ENCODE measurements around the gene PIEZO1.
"Not testable (repeated sequence)": the region's sequence is repeated elsewhere in the genome, so short reads cannot be mapped to it uniquely, and the experiment has no call there.

The PIEZO1 gene

DNA sequence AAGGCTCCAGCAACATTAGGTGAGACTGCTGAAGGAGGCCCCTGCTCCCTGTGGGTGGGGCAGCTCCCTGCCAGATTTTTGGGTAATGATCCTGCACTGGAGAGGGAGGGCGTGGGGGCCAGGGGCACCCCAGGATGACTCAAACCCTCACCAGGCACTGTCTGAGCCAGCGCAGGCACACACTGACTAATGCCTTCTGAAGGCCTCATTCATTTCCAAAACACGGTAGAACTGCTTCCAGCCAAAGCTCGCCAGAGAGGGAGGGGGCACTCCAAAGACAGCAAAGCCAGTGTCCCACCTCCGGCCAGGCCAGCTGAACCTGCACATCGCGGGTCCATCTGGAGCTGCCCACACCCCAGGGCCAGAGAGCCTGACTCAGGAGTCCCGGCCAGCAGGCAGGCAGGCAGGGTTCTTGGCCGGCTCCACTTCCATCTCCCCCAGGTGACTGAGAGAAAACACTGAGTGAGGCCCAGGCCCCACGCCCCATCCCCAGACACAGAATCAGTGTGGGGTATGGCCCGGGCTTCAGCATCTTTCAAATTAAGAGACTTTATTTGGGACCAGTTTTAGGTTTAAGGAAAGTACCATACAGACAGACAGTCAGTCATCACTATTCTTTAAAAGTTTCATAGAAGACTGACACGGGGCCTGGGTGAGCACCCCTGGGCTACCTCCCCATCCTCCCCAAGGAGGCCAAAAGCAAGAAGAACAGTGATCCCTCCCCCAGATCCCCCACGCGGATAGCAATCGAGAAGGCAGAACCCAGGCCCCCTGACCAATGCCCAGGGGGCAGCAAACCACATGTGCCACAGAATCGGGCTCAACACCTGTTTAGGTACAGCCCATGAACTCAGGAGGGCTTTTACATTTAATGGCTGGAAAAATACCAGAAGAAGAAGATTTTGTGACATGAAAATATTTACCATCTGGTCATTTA, 2.3 kb downstream of the PIEZO1 start:
- peak in 1 of 3 donors; percentile 64 for DNase-seq (ENCODE audit: low read depth in 3 of 3, low spot score in 1 of 3)

DNA sequence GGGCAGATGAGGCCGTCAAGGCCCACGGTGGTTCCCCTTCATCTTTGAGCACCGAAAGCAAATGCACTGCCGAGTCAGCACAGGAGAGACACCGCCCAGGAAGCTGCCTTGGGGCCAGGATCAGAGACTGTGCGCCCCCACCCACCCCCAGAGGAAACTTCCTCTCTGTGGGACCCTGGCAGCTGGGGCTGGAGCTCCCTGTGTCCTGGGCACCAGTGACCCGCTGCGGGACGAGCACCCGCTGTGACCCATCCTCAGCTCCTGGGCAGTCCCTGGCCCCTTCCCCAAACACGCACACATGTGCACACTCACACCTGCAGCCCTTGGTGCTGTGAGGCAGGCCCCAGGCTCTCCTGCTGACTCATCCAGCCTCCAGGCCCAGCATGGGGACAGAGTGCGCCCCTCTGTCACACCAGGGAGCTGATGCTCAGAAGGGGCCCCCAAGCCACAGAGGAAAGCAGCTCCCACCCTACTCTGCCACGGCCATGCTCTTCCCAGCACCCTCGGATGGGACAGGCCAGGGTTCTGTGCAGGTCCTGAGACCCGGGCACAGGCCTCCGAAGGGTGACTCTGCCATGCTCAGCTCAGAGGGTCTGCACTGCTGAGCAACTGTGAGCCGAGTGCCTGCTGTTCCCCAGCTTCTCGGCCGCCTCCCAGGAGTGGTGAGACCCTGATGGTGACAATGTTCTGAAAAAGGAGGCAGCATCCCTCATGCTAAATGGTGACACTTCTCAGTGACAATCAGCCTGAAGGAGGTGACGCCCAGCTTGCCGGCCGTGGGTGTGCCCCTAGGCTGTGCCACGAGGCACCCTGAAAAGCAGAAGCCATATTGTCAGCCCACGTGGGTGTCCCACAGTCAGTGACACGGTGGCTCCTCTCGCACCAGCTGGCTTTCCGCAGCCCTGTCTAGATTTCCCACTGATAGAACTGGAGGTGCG, 3.6 kb downstream of the PIEZO1 start:
- DNase-seq (ENCODE audit: low read depth in 3 of 3, low spot score in 1 of 3), result peak in 1 of 3 donors; percentile 59

DNA sequence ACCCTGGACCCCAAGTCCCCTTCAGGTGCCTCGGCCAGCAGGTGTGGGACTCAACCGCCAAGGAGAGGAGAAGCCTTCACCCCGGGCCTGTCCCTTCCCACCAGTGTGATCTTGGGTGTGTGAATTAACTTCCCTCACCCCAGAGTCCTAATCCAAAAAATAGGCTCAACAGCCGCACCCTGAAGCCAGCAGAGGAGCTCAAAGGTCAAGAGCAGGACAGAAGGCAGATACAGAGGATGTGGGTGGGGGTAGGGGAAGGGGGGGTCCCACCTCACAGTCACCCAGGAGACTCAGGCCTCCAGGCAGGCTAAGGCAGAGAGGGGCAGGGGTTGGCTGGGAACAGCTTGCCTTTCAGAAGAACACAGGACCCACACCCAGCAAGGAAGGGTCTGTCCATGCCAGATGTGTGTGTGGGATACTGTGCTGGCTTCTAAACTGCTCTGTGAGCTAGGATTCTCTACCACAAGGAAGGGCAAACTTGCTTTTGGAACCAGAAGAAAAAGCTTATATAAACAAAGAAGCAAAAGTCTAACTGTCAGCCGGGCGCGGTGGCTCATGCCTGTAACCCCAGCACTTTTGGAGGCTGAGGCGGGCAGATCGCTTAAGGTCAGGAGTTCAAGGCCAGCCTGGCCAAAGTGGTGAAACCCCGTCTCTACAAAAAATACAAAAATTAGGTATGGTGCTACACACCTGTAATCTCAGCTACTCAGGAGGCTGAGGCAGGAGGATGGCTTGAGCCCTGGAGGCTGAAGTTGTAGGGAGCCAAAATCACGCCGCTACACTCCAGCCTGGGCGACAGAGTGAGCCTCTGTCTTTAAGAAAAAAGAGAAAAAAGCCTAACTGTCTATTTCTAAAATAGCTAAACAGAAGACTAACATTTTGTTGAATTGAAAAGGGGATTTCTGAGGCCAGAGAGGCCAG, 4.6 kb downstream of the PIEZO1 start:
- DNase-seq (ENCODE audit: low read depth in 3 of 3, low spot score in 1 of 3), result no peak

DNA sequence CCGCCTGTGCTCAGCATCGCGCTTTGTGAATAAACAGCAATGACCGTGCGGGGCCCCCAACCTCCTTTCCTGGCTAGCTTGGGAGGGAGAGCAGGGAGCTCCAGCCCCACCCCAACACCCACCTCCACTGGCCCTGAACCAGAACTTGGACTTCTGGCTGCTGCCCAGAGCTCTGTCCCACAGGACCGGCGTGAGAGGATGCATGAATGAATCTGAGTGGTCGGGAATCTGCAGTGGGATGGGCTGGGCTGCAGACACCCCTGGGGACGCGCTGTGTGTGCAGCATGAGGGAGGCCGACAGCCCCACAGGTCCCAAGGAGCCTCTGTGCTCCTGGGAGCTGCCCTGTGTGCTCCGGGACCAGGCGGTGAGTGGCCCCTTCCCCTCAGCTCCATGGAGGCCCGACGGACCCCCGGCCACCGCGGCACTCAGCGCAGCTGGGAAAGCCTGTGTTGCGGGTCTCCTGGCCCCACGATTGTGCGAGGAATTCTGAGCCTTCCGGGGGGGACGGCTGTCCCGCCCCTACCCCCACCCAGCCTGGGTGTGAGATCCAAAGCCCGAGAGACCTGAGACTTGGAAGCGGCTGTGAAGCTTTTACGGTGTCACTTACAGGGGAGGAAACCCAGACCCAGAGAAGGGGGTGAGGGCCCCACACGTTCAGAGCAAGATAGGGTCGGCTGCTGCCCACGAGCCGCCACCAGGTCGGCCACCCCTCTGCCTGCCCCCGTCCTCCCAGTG, 5.4 kb downstream of the PIEZO1 start:
- DNase-seq (ENCODE audit: low read depth in 3 of 3, low spot score in 1 of 3), result no peak

DNA sequence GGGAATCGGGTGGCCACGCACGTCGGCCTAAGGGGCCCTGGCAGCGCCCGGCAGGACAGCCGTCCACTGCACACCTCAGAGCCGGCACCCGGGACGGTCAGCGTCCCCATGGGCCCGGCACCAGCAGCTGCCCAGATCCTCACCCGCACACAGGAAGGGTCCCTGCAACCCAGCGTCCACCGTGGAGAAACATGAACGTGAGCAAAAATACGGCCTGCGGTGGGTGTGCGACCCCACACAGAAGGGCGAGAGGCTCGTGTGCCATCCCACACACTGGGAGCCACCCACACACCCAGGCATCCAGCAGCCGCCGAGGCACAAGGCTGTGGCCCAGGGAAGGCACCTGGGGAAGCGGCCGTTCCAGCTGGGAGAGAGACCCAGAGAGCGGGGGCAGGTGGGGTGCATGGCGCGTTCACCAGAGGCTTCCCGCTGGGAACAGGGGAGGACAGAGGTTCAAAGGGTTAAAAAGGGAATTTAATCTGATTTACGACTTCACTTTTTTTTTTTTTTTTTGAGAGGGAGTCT, 6.4 kb downstream of the PIEZO1 start:
- no peak for DNase-seq (ENCODE audit: low read depth in 3 of 3, low spot score in 1 of 3)

DNA sequence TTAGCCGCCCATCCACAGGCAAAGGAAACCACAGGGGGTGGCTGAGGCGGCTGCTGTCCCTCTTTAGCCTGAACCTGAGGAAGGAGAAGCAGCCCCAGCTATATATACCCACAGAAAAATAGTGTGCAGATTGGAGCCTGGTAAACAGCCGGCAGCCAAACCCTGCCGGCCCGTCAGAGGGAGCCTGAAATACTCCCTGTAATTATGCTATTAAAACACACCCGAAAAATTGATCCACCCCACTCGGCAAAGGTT, 6.8 kb downstream of the PIEZO1 start:
- no peak for DNase-seq (ENCODE audit: low read depth in 3 of 3, low spot score in 1 of 3)

DNA sequence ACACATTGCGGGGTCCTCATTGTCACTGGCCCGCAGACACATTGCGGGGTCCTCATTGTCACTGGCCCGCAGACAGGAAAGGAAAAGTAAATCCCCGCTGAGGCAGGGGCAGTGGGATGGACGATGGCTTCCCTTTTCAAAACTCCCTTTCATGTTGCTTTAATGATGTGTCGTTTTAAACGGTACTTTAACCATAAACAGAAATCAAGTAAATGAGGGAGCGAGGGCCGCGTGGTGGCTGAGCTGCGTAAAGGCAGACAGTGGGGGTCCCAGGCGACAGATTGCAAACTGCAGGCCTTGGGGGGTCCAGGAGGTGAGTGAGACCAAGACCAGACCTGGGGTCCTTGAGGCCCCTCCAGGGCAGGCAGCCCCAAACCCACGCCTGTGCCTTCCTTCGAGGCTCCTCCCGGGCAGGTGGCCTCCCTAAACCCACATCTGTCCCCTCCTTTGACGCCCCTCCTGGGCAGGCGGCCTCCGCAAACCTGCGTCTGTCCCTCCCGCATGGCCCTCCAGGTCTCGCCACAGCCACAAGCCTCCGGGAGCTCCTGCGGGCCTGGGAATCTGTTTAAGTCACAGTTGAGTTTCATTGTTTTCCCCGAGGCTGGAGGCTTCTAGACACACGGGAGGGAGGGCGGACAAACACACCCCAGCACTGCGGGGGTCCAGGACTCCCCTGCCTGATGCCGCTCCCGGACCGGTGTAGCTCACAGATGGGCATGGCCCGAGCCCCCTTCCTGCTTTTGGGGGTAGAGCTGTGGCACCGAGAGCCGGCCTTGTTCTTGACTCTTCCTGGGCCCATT, 7.3 kb downstream of the PIEZO1 start:
- DNase-seq (ENCODE audit: low read depth in 3 of 3, low spot score in 1 of 3), result no peak

DNA sequence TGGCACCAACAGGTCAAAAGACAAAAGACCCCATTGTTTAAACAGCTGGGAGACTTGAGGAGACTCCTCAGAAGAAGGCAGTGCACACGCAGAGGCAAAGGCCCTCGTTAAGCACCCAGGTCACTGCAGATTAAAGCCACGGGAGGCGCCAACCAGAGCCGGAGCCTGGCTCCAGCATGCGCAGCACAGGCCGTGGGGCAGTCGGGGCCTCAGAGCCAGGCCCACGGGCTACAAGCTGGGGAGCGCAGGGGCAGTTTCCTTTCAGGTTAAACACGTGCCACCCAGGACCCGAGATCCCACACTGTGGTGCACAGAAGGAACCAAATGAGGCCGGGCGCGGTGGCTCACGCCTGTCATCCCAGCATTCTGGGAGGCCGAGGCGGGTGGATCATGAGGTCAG, 9.2 kb downstream of the PIEZO1 start:
- DNase-seq (ENCODE audit: low read depth in 3 of 3, low spot score in 1 of 3), result no peak

DNA sequence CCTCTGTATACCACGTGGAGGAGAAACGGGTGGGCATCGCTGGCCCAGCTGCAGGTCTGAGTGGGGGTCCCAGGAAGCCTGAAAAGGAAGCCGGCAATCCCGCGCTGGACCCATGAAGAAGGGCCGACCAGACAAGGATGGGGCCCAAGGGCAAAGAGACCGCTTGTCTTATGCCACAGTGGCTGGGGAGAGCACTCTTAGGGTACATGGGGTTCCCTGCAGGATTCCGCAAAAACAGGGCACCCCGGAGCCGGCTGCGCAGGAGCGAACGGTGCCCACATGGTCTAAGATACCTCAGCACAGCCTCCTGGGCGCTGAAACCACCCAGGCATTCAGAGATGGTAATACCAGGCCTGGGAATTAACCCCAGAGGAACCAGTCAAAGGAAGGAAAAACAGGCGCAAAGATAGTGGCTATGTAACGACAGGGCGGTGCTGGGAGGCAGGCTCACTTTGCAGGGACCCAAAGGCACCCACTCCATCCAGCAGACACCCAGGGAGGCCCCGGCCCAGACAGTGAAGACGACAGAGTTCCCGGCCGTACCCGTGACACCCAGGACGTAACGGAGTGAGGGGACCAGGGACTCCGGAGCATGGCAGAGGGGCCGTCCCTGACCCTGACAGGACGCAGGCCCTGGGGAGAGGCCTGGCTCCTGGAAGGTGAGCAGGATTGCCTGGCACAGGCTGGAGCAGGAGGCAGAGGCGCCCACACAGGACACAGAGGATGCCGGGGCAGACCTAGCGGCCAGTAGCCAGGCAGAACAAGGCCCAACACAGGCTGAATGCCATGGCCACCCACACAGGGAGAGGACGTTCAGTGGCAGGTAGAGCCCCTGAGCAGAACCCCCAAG, 10.3 kb downstream of the PIEZO1 start:
- no peak for DNase-seq (ENCODE audit: low read depth in 3 of 3, low spot score in 1 of 3)

DNA sequence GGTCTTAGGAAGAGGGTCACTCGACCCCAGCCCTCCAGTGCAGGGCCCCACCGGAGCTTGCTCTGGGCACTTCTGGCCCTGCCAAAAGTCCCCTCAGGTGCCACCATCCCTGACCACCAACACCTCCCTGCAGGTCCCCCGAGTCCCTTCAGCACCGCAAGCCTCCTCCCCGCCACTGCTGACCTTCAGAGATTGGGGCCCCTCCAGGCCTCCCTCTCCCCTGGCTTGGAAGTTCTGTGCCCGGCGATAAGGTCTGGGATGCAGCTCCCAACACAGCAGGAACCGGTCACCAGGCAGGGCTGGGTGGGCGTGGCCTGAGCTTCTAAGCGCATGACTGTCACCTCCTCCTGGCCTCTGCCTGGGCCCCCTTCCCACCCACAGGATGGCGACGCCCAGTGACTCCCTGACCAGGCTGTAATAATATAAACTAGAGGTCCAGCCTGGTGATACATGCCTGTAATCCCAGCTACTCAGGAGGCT, 11.2 kb downstream of the PIEZO1 start:
- no peak for DNase-seq (ENCODE audit: low read depth in 3 of 3, low spot score in 1 of 3)

DNA sequence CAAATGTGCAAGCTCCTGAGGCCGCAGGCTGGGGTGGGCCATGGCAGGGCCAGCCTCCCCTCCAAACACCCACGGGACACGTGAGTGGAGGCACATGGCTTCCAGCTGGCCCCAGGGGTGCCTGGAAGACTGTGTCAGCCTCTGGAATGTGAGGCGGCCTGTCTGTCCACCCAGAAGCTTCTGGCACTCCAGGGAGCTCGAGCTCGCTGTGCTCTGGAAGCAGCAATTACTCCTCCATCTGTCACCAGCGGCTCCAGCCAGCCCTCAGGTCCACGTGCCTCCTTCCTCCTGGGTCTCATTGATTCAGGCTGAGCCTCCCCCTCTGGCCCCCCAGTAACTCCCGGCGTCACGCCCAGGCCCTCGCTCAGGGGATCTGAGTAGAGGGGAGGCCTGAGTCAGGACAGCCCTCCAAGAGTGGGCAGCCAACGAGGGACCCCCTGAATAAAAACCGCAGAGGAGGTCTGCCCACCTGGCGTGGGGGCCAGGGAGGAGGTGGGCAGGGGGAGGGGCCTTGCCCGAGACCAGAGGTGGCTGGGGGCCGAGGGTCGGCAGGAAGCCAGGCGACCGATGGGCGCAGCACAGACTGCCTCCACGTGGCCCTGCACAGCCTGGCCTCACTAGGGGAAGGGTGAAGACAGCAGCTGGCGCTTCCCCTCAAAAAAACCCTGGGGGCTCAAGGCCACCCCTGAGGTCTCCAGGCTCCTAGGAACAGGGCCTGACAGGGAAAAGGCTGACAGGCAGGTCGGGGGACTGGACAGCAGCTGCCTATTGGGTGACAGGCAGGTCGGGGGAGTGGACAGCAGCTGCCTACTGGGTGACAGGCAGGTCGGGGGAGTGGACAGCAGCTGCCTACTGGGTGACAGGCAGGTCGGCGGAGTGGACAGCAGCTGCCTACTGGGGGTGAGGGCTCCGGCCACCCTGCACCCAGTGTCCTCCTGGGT, 11.9 kb downstream of the PIEZO1 start:
- no peak for DNase-seq (ENCODE audit: low read depth in 3 of 3, low spot score in 1 of 3)

DNA sequence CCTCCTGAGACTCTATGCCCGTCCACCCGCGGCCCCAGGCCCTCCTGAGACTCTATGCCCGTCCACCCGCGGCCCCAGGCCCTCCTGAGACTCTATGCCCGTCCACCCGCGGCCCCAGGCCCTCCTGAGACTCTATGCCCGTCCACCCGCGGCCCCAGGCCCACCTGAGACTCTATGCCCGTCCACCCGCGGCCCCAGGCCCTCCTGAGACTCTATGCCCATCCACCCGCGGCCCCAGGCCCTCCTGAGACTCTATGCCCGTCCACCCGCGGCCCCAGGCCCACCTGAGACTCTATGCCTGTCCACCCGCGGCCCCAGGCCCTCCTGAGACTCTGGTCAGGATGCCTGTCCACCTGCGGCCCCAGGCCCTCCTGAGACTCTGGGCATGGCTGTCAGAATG, 13.2 kb downstream of the PIEZO1 start:
- DNase-seq (ENCODE audit: low read depth in 3 of 3, low spot score in 1 of 3), result not testable (repeated sequence)

DNA sequence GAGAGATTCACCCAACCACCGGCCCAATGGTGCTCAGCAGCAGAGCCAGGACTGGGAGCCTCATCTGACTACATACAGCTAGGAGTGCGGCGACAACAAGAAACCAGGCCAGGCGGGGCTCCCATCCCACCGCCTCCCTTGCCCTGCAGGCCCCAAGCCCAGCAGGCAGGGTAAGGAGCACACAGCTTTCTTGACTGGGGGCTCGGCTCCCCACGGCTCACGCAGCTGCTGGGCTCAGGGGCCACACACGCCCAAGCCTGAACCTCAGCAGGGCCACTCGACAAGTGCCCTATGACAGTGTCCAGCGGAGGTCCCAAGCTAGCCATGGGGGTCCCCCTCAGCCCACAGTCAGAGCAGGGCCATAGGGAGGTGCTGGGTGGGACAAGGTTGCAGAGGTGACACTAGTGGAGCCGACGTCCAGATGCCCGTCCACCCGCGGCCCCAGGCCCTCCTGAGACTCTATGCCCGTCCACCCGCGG, 13.7 kb downstream of the PIEZO1 start:
- no peak for DNase-seq (ENCODE audit: low read depth in 3 of 3, low spot score in 1 of 3)

DNA sequence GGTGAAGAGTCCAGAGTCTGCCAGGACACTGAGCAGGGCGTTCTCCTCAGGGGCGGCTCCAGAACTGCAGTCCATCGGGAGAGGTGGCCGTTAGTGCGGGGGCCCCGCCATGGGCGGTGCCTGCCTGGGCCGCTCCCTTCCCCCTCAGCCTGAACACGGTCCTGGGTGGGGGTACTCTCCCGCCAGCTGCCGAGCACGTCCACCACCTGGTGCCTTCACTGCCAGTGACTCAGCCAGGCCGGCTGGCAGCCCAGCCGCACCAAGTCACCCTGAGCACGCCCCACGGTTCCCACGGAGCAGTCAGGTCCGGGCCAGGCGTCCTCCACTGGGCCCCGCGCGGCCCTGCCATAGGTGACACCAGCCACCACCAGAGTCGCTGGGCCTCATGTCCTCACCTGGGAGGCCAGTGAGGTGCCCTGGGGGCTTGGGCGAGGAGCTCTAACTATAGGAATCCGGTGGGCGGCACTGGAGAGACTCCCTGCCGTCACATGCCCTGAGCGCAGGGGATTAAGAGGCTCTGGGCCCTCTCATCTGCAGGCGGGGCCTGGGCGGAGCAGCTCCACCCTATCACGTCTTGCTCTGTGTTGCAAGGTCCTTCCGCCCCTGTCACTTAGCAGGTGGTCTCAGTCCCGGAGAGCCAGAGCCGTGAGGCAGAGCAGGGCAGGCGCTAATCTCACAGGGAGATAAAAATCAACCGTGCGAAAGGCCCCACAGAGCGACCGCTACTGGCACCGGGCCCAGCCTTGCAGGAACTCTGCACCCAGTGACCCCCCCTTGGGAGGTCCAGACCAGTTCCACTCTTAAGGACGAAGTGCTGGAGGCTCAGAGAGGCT, 14.3 kb downstream of the PIEZO1 start:
- no peak for DNase-seq (ENCODE audit: low read depth in 3 of 3, low spot score in 1 of 3)

DNA sequence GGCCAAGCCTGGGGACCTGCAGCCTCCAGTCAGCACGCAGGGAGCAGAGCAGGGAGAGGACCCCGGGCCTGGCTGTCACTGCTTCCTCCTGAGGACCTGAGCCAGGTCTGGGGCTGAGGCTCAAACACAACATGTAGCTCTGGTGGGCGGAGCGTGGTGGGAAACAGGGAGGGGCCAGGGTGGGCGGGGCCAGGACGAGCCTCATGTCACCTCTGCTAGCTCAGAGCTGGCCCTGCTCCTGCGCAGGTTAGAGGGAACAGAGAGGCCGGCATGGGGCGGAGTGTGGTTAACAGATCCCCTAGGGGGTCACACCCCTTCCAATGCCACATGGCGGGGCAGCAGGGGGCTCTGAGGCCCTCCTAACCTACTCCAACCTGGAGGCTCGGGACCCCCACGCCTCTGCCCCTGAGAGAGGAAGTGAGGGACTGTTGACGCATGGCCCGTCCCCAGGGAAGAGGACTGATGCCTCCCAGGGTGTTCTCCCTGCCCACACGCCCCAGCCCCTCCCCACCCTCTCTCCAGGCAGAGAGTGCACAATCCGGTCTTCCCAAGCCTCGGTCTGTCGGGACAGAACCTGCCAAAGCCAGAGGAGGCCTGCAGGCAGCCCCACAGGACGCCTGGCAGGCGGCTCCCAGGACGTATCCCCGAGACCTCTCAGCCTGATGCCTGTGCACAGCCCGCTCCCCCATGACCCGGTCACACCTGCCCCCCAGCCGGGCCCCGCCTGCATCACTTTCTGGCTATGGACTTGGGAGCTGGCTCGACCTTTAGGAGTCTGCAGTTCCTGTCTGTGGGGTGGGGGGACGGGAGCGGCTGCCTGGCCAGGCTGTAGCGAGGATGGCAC, 15.2 kb downstream of the PIEZO1 start:
- no peak for DNase-seq (ENCODE audit: low read depth in 3 of 3, low spot score in 1 of 3)
